HepG2 (cell line): Measurements from ENCODE around the gene TEAD4. TPM values are rescaled to one million over a fixed set of nuclear protein-coding genes. Genes with fewer than 3 reads are reported as not detected.

ENCODE experiments used
- ATAC-seq: fragments of 200-7000 bp; cut with Tn5 transposase; 3 replicates; pipeline ENCODE4 v1.9.1; 2020; ENCODE audit warnings: mild to moderate bottlenecking, moderate library complexity
- BruUV-seq: library from RNA; stranded (reverse); fragments of 400-500 nt; replicated peaks from 2 replicates; lab custom pipeline; 2021; lab: Mats Ljungman, UMichigan
- CTCF ChIA-PET: fragments of 300-600 bp; formaldehyde crosslinking; extraction: SDS; loops from one replicate; lab custom pipeline; 2021; ENCODE audit warnings: low total read pairs, inconsistent platforms, low intra/inter-chr PET ratio; lab: Yijun Ruan, JAX
- POLR2A ChIA-PET: fragments of 350-600 bp; sonication (Branson Sonifier 250); formaldehyde crosslinking; loops from one replicate; lab custom pipeline; 2020; ENCODE audit warnings: antibody characterized with exemption, inconsistent platforms; lab: Yijun Ruan, JAX
- DNase-seq: peaks from one replicate; pipeline ENCODE4 v3.0.0-alpha.2; 2015; ENCODE audit warnings: low spot score
- FAIRE-seq: peaks from 3 replicates; lab custom pipeline; 2011; peaks lifted over from hg19 to GRCh38; lab: Jason Lieb, UNC
- H2AFZ ChIP-seq: one replicate; pipeline ENCODE4 v1.6.1; 2011; ENCODE audit warnings: low read length, inconsistent platforms
- H3K27ac ChIP-seq: fragments of 300-600 bp; 3 replicates; pipeline ENCODE4 v1.8.0; 2011; ENCODE audit warnings: mixed run types, mild to moderate bottlenecking, mixed read lengths, low read length, inconsistent platforms; ENCODE audit not compliant: insufficient read depth; ENCODE audit errors: extremely low read length
- H3K27me3 ChIP-seq, 2 experiments: fragments of 200-600 bp in 1 of 2; 2 replicates in 1 of 2; 3 replicates in 1 of 2; pipeline versions ENCODE4 v1.6.0 to v1.8.0; 2011; ENCODE audit warnings: low read length in 2 of 2, mild to moderate bottlenecking in 2 of 2, moderate library complexity in 2 of 2, inconsistent platforms in 1 of 2; ENCODE audit not compliant: insufficient read depth in 2 of 2, control insufficient read depth in 1 of 2
- H3K36me3 ChIP-seq, 2 experiments: fragments of 200-600 bp in 1 of 2; replicated peaks in 1 of 2; 2 replicates in 1 of 2; 3 replicates in 1 of 2; pipeline versions ENCODE4 v1.5.1 to v1.8.0; 2011; ENCODE audit warnings: low read length in 2 of 2, inconsistent platforms in 1 of 2; ENCODE audit not compliant: insufficient read depth in 2 of 2, control insufficient read depth in 1 of 2
- H3K4me1 ChIP-seq: 2 replicates; pipeline ENCODE4 v1.5.1; 2012; ENCODE audit warnings: low read length, inconsistent platforms; ENCODE audit not compliant: insufficient read depth
- H3K4me2 ChIP-seq: 2 replicates; pipeline ENCODE4 v1.6.0; 2011; ENCODE audit warnings: low read depth, low read length, inconsistent platforms
- H3K4me3 ChIP-seq, 3 experiments: fragments of 200-600 bp in 1 of 3; sonication (generic), shearing (Covaris generic) in 1 of 3; replicated peaks in 1 of 3; 2 replicates each; pipeline ENCODE4 v1.5.1; 2011 to 2016; ENCODE audit warnings: low read length in 3 of 3, inconsistent platforms in 2 of 3, low read depth in 2 of 3, mild to moderate bottlenecking in 2 of 3, control low read depth in 1 of 3, mixed read lengths in 1 of 3; ENCODE audit not compliant: insufficient read depth in 1 of 3
- H3K79me2 ChIP-seq: one replicate; pipeline ENCODE4 v1.6.1; 2011; ENCODE audit warnings: low read length, inconsistent platforms; ENCODE audit not compliant: insufficient read depth
- H3K9ac ChIP-seq: 2 replicates; pipeline ENCODE4 v1.6.0; 2011; ENCODE audit warnings: mild to moderate bottlenecking, low read depth, low read length, inconsistent platforms; ENCODE audit not compliant: insufficient read depth
- H3K9me3 ChIP-seq: 2 replicates; pipeline ENCODE4 v1.5.1; 2012; ENCODE audit warnings: mild to moderate bottlenecking, low read length
- H4K20me1 ChIP-seq: 2 replicates; pipeline ENCODE4 v1.6.0; 2011; ENCODE audit warnings: inconsistent platforms, mild to moderate bottlenecking, low read length, moderate library complexity; ENCODE audit not compliant: insufficient read depth
- ATRX ChIP-seq: sonication (generic); formaldehyde crosslinking; IDR thresholded peaks from 2 replicates; pipeline ENCODE4 v1.4.0; 2020; ENCODE audit warnings: missing genetic modification reagents, borderline replicate concordance
- CBX5 ChIP-seq: sonication (generic); formaldehyde crosslinking; IDR thresholded peaks from 2 replicates; pipeline ENCODE4 v1.4.0; 2020; ENCODE audit warnings: missing genetic modification reagents, borderline replicate concordance
- IRF2 ChIP-seq: IDR thresholded peaks from 2 replicates; pipeline ENCODE4 v1.6.1; 2018; ENCODE audit warnings: missing genetic modification reagents, missing compliant biosample characterization
- KLF11 ChIP-seq: IDR thresholded peaks from 2 replicates; pipeline ENCODE4 v1.6.1; 2016; ENCODE audit warnings: missing compliant biosample characterization
- MIXL1 ChIP-seq: IDR thresholded peaks from 2 replicates; pipeline ENCODE4 v1.6.1; 2016
- NFATC3 ChIP-seq: sonication (generic); formaldehyde crosslinking; IDR thresholded peaks from 2 replicates; pipeline ENCODE4 v1.5.1; 2020; ENCODE audit warnings: mild to moderate bottlenecking, missing genetic modification reagents
- NONO ChIP-seq, 2 experiments: fragments of 450-650 bp in 1 of 2; sonication (generic) in 1 of 2; formaldehyde crosslinking in 1 of 2; IDR thresholded peaks in 1 of 2; conservative IDR thresholded peaks in 1 of 2; 2 replicates each; pipeline versions ENCODE4 v1.6.1 to v1.8.0; 2017 to 2022; ENCODE audit warnings: mild to moderate bottlenecking in 1 of 2, missing genetic modification reagents in 1 of 2, moderate library complexity in 1 of 2
- SALL1 ChIP-seq: sonication (generic); formaldehyde crosslinking; IDR thresholded peaks from 2 replicates; pipeline ENCODE4 v1.8.0; 2022; ENCODE audit warnings: mild to moderate bottlenecking, missing genetic modification reagents
- SIN3B ChIP-seq: fragments of 150-350 bp; IDR thresholded peaks from 2 replicates; pipeline ENCODE4 v1.6.1; 2014; ENCODE audit warnings: low read length
- SMC3 ChIP-seq: IDR thresholded peaks from 2 replicates; pipeline ENCODE4 v1.6.1; 2011; ENCODE audit warnings: low read length, improper control_type of control experiment
- SP4 ChIP-seq: sonication (generic); formaldehyde crosslinking; IDR thresholded peaks from 2 replicates; pipeline ENCODE4 v1.8.1; 2023; ENCODE audit warnings: mild to moderate bottlenecking, missing genetic modification reagents
- TARDBP ChIP-seq: sonication (generic); formaldehyde crosslinking; IDR thresholded peaks from 2 replicates; pipeline ENCODE4 v1.8.0; 2022; ENCODE audit warnings: mild to moderate bottlenecking, missing genetic modification reagents
- XRCC5 ChIP-seq: fragments of 200-400 bp; formaldehyde crosslinking; optimal IDR thresholded peaks from 2 replicates; pipeline ENCODE3; 2017; ENCODE audit warnings: mild to moderate bottlenecking, low read length
- ZFY ChIP-seq: sonication (generic); formaldehyde crosslinking; IDR thresholded peaks from 2 replicates; pipeline ENCODE4 v1.4.0; 2020; ENCODE audit warnings: missing genetic modification reagents
- ZNF607 ChIP-seq: sonication (generic); formaldehyde crosslinking; IDR thresholded peaks from 2 replicates; pipeline ENCODE4 v1.5.1; 2020; ENCODE audit warnings: missing genetic modification reagents, mild to moderate bottlenecking, borderline replicate concordance
- ZNF883 ChIP-seq: sonication (generic); formaldehyde crosslinking; IDR thresholded peaks from 2 replicates; pipeline ENCODE4 v1.5.1; 2020; ENCODE audit warnings: mild to moderate bottlenecking, missing genetic modification reagents; ENCODE audit errors: not compliant biosample characterization
- ZSCAN25 ChIP-seq: sonication (generic); formaldehyde crosslinking; IDR thresholded peaks from 2 replicates; pipeline ENCODE4 v1.8.0; 2022; ENCODE audit warnings: mild to moderate bottlenecking, missing genetic modification reagents
- WGBS: methylation state at CpG from one replicate; pipeline ENCODE4 v1.1.6; 2017; ENCODE audit warnings: low lambda C conversion rate; 5-methylcytosine and 5-hydroxymethylcytosine counted together
- in situ Hi-C: cut with HindIII; loops from 2 replicates; pipeline ENCODE4 v1.10.0; 2017; ENCODE audit warnings: low pct_unique_long_range_greater_than_20kb; ENCODE audit not compliant: extremely low pct_ligation_motif_present
- intact Hi-C: fragments of 100-400 bp; cut with micrococcal nuclease; formaldehyde crosslinking; loops from one replicate; pipeline ENCODE4 v1.10.0; 2022; ENCODE audit not compliant: unreplicated experiment
- polyA plus RNA-seq, 8 experiments: library from polyadenylated mRNA; depleted of rRNA in 3 of 8; stranded (reverse) in 7 of 8; unstranded in 1 of 8; fragments of >200 nt; fragmentation: Illumina TruSeq in 4 of 8; extraction: Trizol in 4 of 8; gene quantifications; 2 replicates each; pipeline versions ENCODE4 v1.2.1 to v1.2.3, GENCODE V29; 2011 to 2016; ENCODE audit warnings: low read depth in 4 of 8, missing spikeins in 1 of 8, mixed read lengths in 1 of 8; ENCODE audit not compliant: insufficient read depth in 1 of 8
- total RNA-seq, 5 experiments: library from RNA; depleted of rRNA; stranded (reverse); fragments of >200 nt; fragmentation: Illumina TruSeq; extraction: Trizol; gene quantifications; 2 replicates each; pipeline ENCODE4 v1.2.3, GENCODE V29; 2016; ENCODE audit warnings: low read depth in 1 of 5
- TF ChIP-seq, protein P1 (sequence below): IDR thresholded peaks from 2 replicates; pipeline ENCODE4 v1.6.1; 2016; ENCODE audit warnings: mild to moderate bottlenecking
- TF ChIP-seq, protein P2 (sequence below): IDR thresholded peaks from 2 replicates; pipeline ENCODE4 v1.6.1; 2012; ENCODE audit warnings: inconsistent platforms
- TF ChIP-seq, protein P3 (sequence below): sonication (generic); formaldehyde crosslinking; conservative IDR thresholded peaks from 2 replicates; pipeline ENCODE4 v1.4.0; 2020; ENCODE audit warnings: missing genetic modification reagents
- TF ChIP-seq, protein P4 (sequence below): sonication (generic); formaldehyde crosslinking; IDR thresholded peaks from 2 replicates; pipeline ENCODE4 v1.4.0; 2020; ENCODE audit warnings: mild to moderate bottlenecking, missing genetic modification reagents

TEAD4 gene
- total and polyA plus RNA-seq, 2 of the 13 experiments (the other 11 are each of a cell fraction or from before 2014, with no cell fraction given): 45.0 to 69.4 TPM

- POLR2A ChIA-PET: interaction anchor here (0.8 to 1.1 kb wide), 2 partner anchors 14 to 54 kb away, joined by 3 read pairs; partner anchors contain the start of gene TULP3
- Histone ChIP-seq H3K4me3 (no peak overlapping the region), H3K4me2 (peak overlapping the region; percentile 42; the same call in 1 of the 2 replicates), H3K79me2 (no peaks in the 10 kb centered on the region), H3K9ac (no peak overlapping the region), H3K9me3 (no peaks in the 10 kb centered on the region), H3K27ac (no peak overlapping the region), H3K27me3 (no peaks in the 10 kb centered on the region), H3K36me3 (peaks cover 3 to 5% of the 10 kb centered on the region in 2 experiments; a peak in 3 of 5 replicates), H2AFZ (no peak overlapping the region), H3K4me1 (peaks cover 51% of the 10 kb centered on the region), H4K20me1 (no peaks in the 10 kb centered on the region)
- no TSS peak for BruUV-seq
- peak; percentile 82 for ATAC-seq
- peak; percentile 46 for DNase-seq
- FAIRE-seq: peak; percentile 86
- 44% methylated on average over 24 of the region's 24 CpGs for WGBS
- in situ Hi-C loops (loop anchor here (5.0 kb wide), 1 partner anchor 97 kb away; no protein-coding TSS in a partner anchor), intact Hi-C loops (loop anchor here (1.0 to 2.0 kb wide), 2 partner anchors 59 to 96 kb away; no protein-coding TSS in a partner anchor)
- CTCF ChIA-PET: interaction anchor here (1.1 to 3.1 kb wide), 4 partner anchors 59 to 99 kb away, joined by 3 to 16 read pairs (median 6); no protein-coding TSS in a partner anchor
- TF ChIP-seq NFATC3: no peak
- TF ChIP-seq, protein P1, sequence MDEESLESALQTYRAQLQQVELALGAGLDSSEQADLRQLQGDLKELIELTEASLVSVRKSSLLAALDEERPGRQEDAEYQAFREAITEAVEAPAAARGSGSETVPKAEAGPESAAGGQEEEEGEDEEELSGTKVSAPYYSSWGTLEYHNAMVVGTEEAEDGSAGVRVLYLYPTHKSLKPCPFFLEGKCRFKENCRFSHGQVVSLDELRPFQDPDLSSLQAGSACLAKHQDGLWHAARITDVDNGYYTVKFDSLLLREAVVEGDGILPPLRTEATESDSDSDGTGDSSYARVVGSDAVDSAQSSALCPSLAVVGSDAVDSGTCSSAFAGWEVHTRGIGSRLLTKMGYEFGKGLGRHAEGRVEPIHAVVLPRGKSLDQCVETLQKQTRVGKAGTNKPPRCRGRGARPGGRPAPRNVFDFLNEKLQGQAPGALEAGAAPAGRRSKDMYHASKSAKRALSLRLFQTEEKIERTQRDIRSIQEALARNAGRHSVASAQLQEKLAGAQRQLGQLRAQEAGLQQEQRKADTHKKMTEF (CRISPR knock-in tag): no peak
- TF ChIP-seq KLF11 (CRISPR knock-in tag): no peak
- 0 out of 2 replicates have a peak, but pooled peaks have one; percentile 59 for TF ChIP-seq ZSCAN25 (CRISPR knock-in tag)
- TF ChIP-seq MIXL1 (CRISPR knock-in tag): no peak
- TF ChIP-seq ATRX (CRISPR knock-in tag): no peak
- TF ChIP-seq, protein P2, sequence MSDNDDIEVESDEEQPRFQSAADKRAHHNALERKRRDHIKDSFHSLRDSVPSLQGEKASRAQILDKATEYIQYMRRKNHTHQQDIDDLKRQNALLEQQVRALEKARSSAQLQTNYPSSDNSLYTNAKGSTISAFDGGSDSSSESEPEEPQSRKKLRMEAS: peak; percentile 19; the same call in 1 of the 2 replicates
- TF ChIP-seq SALL1 (CRISPR knock-in tag): peak; percentile 50; the same call in 1 of the 2 replicates
- TF ChIP-seq SMC3: peak; percentile 75
- TF ChIP-seq, protein P3, sequence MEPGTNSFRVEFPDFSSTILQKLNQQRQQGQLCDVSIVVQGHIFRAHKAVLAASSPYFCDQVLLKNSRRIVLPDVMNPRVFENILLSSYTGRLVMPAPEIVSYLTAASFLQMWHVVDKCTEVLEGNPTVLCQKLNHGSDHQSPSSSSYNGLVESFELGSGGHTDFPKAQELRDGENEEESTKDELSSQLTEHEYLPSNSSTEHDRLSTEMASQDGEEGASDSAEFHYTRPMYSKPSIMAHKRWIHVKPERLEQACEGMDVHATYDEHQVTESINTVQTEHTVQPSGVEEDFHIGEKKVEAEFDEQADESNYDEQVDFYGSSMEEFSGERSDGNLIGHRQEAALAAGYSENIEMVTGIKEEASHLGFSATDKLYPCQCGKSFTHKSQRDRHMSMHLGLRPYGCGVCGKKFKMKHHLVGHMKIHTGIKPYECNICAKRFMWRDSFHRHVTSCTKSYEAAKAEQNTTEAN (CRISPR knock-in tag): no peak
- 0 out of 2 replicates have a peak, but pooled peaks have one; percentile 6 for TF ChIP-seq TARDBP (CRISPR knock-in tag)
- TF ChIP-seq CBX5: 0 out of 2 replicates have a peak, but pooled peaks have one; percentile 35
- TF ChIP-seq, protein P4, sequence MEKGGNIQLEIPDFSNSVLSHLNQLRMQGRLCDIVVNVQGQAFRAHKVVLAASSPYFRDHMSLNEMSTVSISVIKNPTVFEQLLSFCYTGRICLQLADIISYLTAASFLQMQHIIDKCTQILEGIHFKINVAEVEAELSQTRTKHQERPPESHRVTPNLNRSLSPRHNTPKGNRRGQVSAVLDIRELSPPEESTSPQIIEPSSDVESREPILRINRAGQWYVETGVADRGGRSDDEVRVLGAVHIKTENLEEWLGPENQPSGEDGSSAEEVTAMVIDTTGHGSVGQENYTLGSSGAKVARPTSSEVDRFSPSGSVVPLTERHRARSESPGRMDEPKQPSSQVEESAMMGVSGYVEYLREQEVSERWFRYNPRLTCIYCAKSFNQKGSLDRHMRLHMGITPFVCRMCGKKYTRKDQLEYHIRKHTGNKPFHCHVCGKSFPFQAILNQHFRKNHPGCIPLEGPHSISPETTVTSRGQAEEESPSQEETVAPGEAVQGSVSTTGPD (CRISPR knock-in tag): no peak
- peak; percentile 29 for TF ChIP-seq ZNF883
- TF ChIP-seq IRF2 (CRISPR knock-in tag): peak; percentile 52; the same call in 1 of the 2 replicates
- TF ChIP-seq ZNF607: no peak; the same call in 1 of the 2 replicates
- peak; percentile 62 for TF ChIP-seq XRCC5
- TF ChIP-seq ZFY: 0 out of 2 replicates have a peak, but pooled peaks have one; percentile 0
- no peak for TF ChIP-seq SIN3B
- peak; percentile 11; the same call in 1 of the 2 replicates for TF ChIP-seq SP4 (CRISPR knock-in tag)
- TF ChIP-seq NONO (IDR thresholded peaks at IDR 0.05): no peak
- TF ChIP-seq NONO (CRISPR knock-in tag; conservative IDR thresholded peaks at IDR 0.05): peak; percentile 46; the same call in 1 of the 2 replicates
Measured at GRCh38 chr12:2944401-2945047, 14.7 kb upstream of the TEAD4 start.
